H1 (cell line): Measurements from ENCODE around the gene RNF220.

Experiments
- SUZ12 ChIP-seq: fragments of 200-600 bp; sonication (generic); IDR thresholded peaks from 2 replicates; pipeline ENCODE4 v1.6.1; 2012; ENCODE audit warnings: mild to moderate bottlenecking, inconsistent platforms, low read length, moderate library complexity, mixed read lengths
- TF ChIP-seq, protein P1 (sequence below), 3 experiments: IDR thresholded peaks; 1 replicate in 2 of 3; 2 replicates in 1 of 3; pipeline versions ENCODE4 v1.5.1 to v1.6.1; 2011; ENCODE audit warnings: low read length in 3 of 3, mild to moderate bottlenecking in 3 of 3, inconsistent platforms in 2 of 3, low read depth in 1 of 3, moderate library complexity in 1 of 3; ENCODE audit not compliant: insufficient read depth in 1 of 3; ENCODE audit errors: control extremely low read depth in 1 of 3

DNA sequence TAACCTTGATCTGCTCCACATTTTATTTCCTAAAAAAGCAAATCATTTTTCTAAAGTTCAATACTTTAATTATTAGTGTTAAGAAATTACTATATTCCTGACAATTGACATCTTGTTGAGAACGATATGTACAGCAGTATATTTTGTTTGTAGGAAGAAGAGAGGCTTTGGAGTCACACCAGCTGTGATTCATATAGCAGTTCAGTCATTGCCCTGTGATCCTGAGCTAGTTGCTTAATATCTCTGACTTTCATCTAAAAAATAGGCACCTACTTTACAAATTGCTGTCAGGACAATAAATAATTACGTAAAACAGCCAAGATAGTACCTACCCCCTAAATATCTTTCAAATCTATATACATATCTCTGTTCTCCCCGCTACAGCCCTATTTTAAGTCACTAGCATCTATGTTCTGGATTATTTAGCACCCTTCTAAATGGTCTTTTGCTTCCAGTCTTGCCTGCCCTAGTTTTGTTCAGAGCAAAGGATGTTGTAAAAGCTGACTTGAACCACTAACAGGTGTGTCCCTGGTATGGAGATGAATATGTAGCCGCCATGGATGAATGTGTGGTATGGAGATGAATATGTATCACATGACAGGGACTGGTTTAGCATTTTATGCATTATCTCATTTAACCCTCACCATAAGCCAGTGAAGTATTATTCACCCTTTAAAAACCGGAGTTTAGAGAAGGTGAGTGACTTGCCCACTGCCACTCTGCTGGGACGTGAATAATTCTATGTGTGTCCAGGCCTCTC, 42.2 kb downstream of the RNF220 start:
- TF ChIP-seq SUZ12 = no peak
- TF ChIP-seq, protein P1, sequence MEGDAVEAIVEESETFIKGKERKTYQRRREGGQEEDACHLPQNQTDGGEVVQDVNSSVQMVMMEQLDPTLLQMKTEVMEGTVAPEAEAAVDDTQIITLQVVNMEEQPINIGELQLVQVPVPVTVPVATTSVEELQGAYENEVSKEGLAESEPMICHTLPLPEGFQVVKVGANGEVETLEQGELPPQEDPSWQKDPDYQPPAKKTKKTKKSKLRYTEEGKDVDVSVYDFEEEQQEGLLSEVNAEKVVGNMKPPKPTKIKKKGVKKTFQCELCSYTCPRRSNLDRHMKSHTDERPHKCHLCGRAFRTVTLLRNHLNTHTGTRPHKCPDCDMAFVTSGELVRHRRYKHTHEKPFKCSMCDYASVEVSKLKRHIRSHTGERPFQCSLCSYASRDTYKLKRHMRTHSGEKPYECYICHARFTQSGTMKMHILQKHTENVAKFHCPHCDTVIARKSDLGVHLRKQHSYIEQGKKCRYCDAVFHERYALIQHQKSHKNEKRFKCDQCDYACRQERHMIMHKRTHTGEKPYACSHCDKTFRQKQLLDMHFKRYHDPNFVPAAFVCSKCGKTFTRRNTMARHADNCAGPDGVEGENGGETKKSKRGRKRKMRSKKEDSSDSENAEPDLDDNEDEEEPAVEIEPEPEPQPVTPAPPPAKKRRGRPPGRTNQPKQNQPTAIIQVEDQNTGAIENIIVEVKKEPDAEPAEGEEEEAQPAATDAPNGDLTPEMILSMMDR (IDR thresholded peaks at IDR 0.05; ENCODE audit: control extremely low read depth in 1 of 3, insufficient read depth in 1 of 3, low read depth in 1 of 3, low read length in 3 of 3) = no peak
